ENCODE results near the gene RAB11FIP4. TPM values are rescaled to one million over a fixed set of nuclear protein-coding genes. Genes with fewer than 3 reads are reported as not detected.

RAB11FIP4 gene
- total and polyA plus RNA-seq, 2 donors (not counting 1 experiment from before 2014, with no cell fraction given), result 0.16 to 0.66 TPM

DNA sequence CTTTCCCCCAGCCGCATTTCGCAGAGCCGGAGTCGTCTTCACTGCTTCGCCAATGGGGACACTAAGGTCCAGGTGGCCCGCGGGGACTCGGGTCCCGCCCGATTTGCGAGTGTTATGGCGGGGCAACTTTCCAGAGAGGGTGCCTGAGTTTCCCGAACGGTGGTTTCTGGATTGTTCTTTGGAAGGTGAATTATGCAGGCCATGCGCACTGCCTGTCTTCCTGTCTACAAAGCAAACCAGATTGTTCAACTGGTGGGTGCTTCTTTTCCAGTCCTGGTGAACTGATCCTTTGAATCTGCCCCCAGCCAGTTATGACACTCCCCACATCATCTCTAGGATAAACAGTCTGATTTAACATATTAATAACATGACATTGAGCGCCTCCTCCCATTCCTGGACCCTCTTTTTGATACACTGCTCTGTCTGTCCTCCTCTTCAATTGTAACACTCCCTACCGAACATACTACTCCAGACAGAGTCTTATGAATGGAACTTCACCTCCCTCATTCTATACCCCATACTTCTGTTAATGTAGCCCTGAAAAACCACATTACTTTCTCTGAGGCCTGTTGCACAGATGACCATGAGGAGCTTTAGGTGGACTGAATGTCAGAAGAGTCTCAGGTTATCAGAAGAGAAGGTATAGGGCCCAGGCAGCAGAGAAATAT is 159.0 kb downstream of the RAB11FIP4 start:
- Histone ChIP-seq H3K27me3 (ENCODE audit: control insufficient read depth, insufficient read depth, low read length) (no peaks in the 10 kb centered on the region), H3K4me3 (replicated peaks in 1 of 4; ENCODE audit: control extremely low read depth in 1 of 4, insufficient read depth in 1 of 4, low read depth in 3 of 4, low read length in 4 of 4) (peak overlapping the region; percentile 26 to 86 (median 50)), H3K9me3 (ENCODE audit: control insufficient read depth, insufficient read depth, low read depth, low read length) (no peaks in the 10 kb centered on the region), H3K79me2 (ENCODE audit: control insufficient read depth, insufficient read depth, low read length) (peaks cover 1% of the 10 kb centered on the region), H4K20me1 (ENCODE audit: control insufficient read depth, extremely low read depth, insufficient read depth, low read length) (no peaks in the 10 kb centered on the region), H2AFZ (ENCODE audit: low read length) (peak overlapping the region; percentile 18), H3K9ac (ENCODE audit: insufficient read depth, low read length) (peak overlapping the region; percentile 41), H3K4me1 (ENCODE audit: control insufficient read depth, extremely low read depth, insufficient read depth, low read length) (no peaks in the 10 kb centered on the region), H3K36me3 (ENCODE audit: control insufficient read depth, insufficient read depth, low read length) (no peaks in the 10 kb centered on the region), H3K27ac (ENCODE audit: insufficient read depth, low read length) (peak overlapping the region; percentile 13), H3K4me2 (ENCODE audit: extremely low read depth, insufficient read depth, low read length) (peak overlapping the region; percentile 76)
- no peak for TF ChIP-seq EZH2 (IDR thresholded peaks at IDR 0.05; ENCODE audit: low read length, missing control alignments)
- TF ChIP-seq, protein P1, sequence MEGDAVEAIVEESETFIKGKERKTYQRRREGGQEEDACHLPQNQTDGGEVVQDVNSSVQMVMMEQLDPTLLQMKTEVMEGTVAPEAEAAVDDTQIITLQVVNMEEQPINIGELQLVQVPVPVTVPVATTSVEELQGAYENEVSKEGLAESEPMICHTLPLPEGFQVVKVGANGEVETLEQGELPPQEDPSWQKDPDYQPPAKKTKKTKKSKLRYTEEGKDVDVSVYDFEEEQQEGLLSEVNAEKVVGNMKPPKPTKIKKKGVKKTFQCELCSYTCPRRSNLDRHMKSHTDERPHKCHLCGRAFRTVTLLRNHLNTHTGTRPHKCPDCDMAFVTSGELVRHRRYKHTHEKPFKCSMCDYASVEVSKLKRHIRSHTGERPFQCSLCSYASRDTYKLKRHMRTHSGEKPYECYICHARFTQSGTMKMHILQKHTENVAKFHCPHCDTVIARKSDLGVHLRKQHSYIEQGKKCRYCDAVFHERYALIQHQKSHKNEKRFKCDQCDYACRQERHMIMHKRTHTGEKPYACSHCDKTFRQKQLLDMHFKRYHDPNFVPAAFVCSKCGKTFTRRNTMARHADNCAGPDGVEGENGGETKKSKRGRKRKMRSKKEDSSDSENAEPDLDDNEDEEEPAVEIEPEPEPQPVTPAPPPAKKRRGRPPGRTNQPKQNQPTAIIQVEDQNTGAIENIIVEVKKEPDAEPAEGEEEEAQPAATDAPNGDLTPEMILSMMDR (conservative IDR thresholded peaks at IDR 0.05 in 1 of 2, IDR thresholded peaks at IDR 0.05 in 1 of 2; ENCODE audit: low read depth in 1 of 2, low read length in 2 of 2), result no peak
- DNase-seq (ENCODE audit: low read depth in 2 of 2), result peak in 1 of 2 donors; percentile 44

DNA sequence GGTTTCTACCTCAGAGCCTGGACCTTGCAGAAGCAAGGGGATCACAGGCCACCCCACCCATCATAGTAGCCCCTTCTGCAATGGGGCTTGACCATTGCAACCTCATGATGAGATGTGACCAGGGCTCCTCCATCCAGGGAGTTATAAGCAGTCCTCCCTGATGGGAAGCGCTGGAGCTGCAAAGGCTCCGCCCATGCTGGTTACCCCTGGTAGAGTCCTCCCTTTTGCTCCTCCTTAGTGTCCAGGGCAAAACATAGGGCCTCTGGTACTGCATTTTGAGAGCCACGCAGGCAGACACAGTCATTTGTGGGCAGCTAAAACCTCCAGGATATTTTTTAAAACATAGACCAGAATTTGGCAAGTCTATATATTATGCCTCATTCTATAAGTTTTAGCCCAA is 161.1 kb downstream of the RAB11FIP4 start:
- Histone ChIP-seq H3K79me2 (ENCODE audit: control insufficient read depth, insufficient read depth, low read length) (peaks cover 1% of the 10 kb centered on the region), H4K20me1 (ENCODE audit: control insufficient read depth, extremely low read depth, insufficient read depth, low read length) (no peaks in the 10 kb centered on the region), H3K4me2 (ENCODE audit: extremely low read depth, insufficient read depth, low read length) (no peak overlapping the region), H3K27me3 (ENCODE audit: control insufficient read depth, insufficient read depth, low read length) (no peaks in the 10 kb centered on the region), H3K36me3 (ENCODE audit: control insufficient read depth, insufficient read depth, low read length) (no peaks in the 10 kb centered on the region), H3K27ac (ENCODE audit: insufficient read depth, low read length) (no peak overlapping the region), H3K4me1 (ENCODE audit: control insufficient read depth, extremely low read depth, insufficient read depth, low read length) (no peaks in the 10 kb centered on the region), H2AFZ (ENCODE audit: low read length) (no peak overlapping the region), H3K9me3 (ENCODE audit: control insufficient read depth, insufficient read depth, low read depth, low read length) (no peaks in the 10 kb centered on the region), H3K9ac (ENCODE audit: insufficient read depth, low read length) (no peak overlapping the region), H3K4me3 (replicated peaks in 1 of 4; ENCODE audit: control extremely low read depth in 1 of 4, insufficient read depth in 1 of 4, low read depth in 3 of 4, low read length in 4 of 4) (no peak overlapping the region)
- DNase-seq (ENCODE audit: low read depth in 2 of 2), result no peak
- TF ChIP-seq, protein P1 (conservative IDR thresholded peaks at IDR 0.05 in 1 of 2, IDR thresholded peaks at IDR 0.05 in 1 of 2; ENCODE audit: low read depth in 1 of 2, low read length in 2 of 2), result no peak
- no peak for TF ChIP-seq EZH2 (IDR thresholded peaks at IDR 0.05; ENCODE audit: low read length, missing control alignments)

DNA sequence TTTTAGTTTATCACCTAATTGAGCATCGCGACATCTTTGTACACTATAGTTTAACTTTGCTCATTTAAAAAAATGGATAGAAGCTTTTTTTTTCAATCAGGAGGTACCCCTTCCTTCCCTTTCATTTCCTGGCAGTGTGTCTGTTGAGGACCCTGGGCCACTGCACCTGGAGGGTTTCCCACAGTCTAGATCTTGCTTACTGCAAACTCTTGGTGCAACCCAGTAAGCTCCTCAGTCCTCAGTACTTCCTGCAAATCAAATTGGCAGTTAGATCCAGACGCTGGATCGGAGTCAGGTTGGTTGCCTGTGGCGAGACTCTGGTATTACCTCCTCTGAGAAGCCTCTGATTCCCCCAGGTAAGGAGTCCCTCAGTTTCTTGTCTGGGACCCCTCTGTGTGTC is 162.0 kb downstream of the RAB11FIP4 start:
- Histone ChIP-seq H2AFZ (ENCODE audit: low read length) (no peak overlapping the region), H3K4me2 (ENCODE audit: extremely low read depth, insufficient read depth, low read length) (no peak overlapping the region), H3K79me2 (ENCODE audit: control insufficient read depth, insufficient read depth, low read length) (peaks cover 1% of the 10 kb centered on the region), H3K36me3 (ENCODE audit: control insufficient read depth, insufficient read depth, low read length) (no peaks in the 10 kb centered on the region), H3K27ac (ENCODE audit: insufficient read depth, low read length) (no peak overlapping the region), H3K4me1 (ENCODE audit: control insufficient read depth, extremely low read depth, insufficient read depth, low read length) (no peaks in the 10 kb centered on the region), H4K20me1 (ENCODE audit: control insufficient read depth, extremely low read depth, insufficient read depth, low read length) (no peaks in the 10 kb centered on the region), H3K9ac (ENCODE audit: insufficient read depth, low read length) (no peak overlapping the region), H3K4me3 (replicated peaks in 1 of 4; ENCODE audit: control extremely low read depth in 1 of 4, insufficient read depth in 1 of 4, low read depth in 3 of 4, low read length in 4 of 4) (no peak overlapping the region), H3K9me3 (ENCODE audit: control insufficient read depth, insufficient read depth, low read depth, low read length) (no peaks in the 10 kb centered on the region), H3K27me3 (ENCODE audit: control insufficient read depth, insufficient read depth, low read length) (no peaks in the 10 kb centered on the region)
- no peak for TF ChIP-seq EZH2 (IDR thresholded peaks at IDR 0.05; ENCODE audit: low read length, missing control alignments)
- TF ChIP-seq, protein P1 (conservative IDR thresholded peaks at IDR 0.05 in 1 of 2, IDR thresholded peaks at IDR 0.05 in 1 of 2; ENCODE audit: low read depth in 1 of 2, low read length in 2 of 2), result no peak
- no peak for DNase-seq (ENCODE audit: low read depth in 2 of 2)
